Neuronal stem cell (in vitro differentiated cells): ENCODE results near the gene SYCP2L.
"Not testable (repeated sequence)": the region's sequence is repeated elsewhere in the genome, so short reads cannot be mapped to it uniquely, and the experiment has no call there.

Source experiments
- DNase-seq: peaks from one replicate; pipeline ENCODE4 v3.0.0-alpha.2; 2013; ENCODE audit warnings: low spot score
- H2AFZ ChIP-seq: one replicate; pipeline ENCODE4 v1.6.1; 2013; ENCODE audit warnings: mild to moderate bottlenecking, low read length, inconsistent platforms
- H2AK5ac ChIP-seq: 2 replicates; pipeline ENCODE4 v1.6.1; 2013; ENCODE audit warnings: low read depth, mild to moderate bottlenecking, inconsistent platforms, low read length, moderate library complexity, mixed read lengths
- H2BK120ac ChIP-seq: 2 replicates; pipeline ENCODE4 v1.6.1; 2013; ENCODE audit warnings: low read depth, mild to moderate bottlenecking, inconsistent platforms, low read length, moderate library complexity, mixed read lengths
- H2BK12ac ChIP-seq: one replicate; pipeline ENCODE4 v1.6.1; 2013; ENCODE audit warnings: low read length, inconsistent platforms
- H2BK15ac ChIP-seq: 2 replicates; pipeline ENCODE4 v1.6.1; 2013; ENCODE audit warnings: mild to moderate bottlenecking, low read length, inconsistent platforms, mixed read lengths
- H2BK5ac ChIP-seq: one replicate; pipeline ENCODE4 v1.6.1; 2013; ENCODE audit warnings: inconsistent platforms, mild to moderate bottlenecking, low read length, moderate library complexity
- H3K14ac ChIP-seq: one replicate; pipeline ENCODE4 v1.6.1; 2013; ENCODE audit warnings: low read length, inconsistent platforms
- H3K18ac ChIP-seq: 2 replicates; pipeline ENCODE4 v1.6.1; 2013; ENCODE audit warnings: low read length, inconsistent platforms
- H3K23ac ChIP-seq: 2 replicates; pipeline ENCODE4 v1.6.1; 2013; ENCODE audit warnings: low read depth, mild to moderate bottlenecking, mixed read lengths, low read length, inconsistent platforms; ENCODE audit not compliant: poor library complexity
- H3K27ac ChIP-seq: replicated peaks from 3 replicates; pipeline ENCODE4 v1.5.1; 2013; ENCODE audit warnings: low read length, inconsistent platforms
- H3K27me3 ChIP-seq, 3 experiments: 2 replicates each; pipeline ENCODE4 v1.6.1; 2013; ENCODE audit warnings: low read length in 3 of 3, mild to moderate bottlenecking in 2 of 3, inconsistent platforms in 1 of 3, low read depth in 1 of 3, mixed read lengths in 1 of 3, moderate library complexity in 1 of 3; ENCODE audit not compliant: control insufficient read depth in 3 of 3, insufficient read depth in 3 of 3
- H3K36me3 ChIP-seq, 2 donors: replicated peaks in 1 of 2; 2 replicates each; pipeline ENCODE4 v1.6.1; 2013; ENCODE audit warnings: low read length in 2 of 2; ENCODE audit not compliant: control insufficient read depth in 2 of 2, insufficient read depth in 2 of 2
- H3K4ac ChIP-seq: 2 replicates; pipeline ENCODE4 v1.6.1; 2013; ENCODE audit warnings: inconsistent platforms, mild to moderate bottlenecking, low read length, moderate library complexity
- H3K4me1 ChIP-seq, 2 donors: 1 replicate in 1 of 2; 2 replicates in 1 of 2; pipeline ENCODE4 v1.6.1; 2013; ENCODE audit warnings: low read length in 2 of 2, low read depth in 1 of 2; ENCODE audit not compliant: control insufficient read depth in 2 of 2, insufficient read depth in 1 of 2
- H3K4me2 ChIP-seq: one replicate; pipeline ENCODE4 v1.6.1; 2013; ENCODE audit warnings: mild to moderate bottlenecking, low read length, inconsistent platforms; ENCODE audit not compliant: insufficient read depth, poor library complexity, severe bottlenecking
- H3K4me3 ChIP-seq, 2 donors: 2 replicates each; pipeline ENCODE4 v1.5.1; 2013; ENCODE audit warnings: low read length in 2 of 2, mild to moderate bottlenecking in 2 of 2, inconsistent platforms in 1 of 2, moderate library complexity in 1 of 2
- H3K79me1 ChIP-seq: one replicate; pipeline ENCODE4 v1.6.1; 2013; ENCODE audit warnings: low read depth, mild to moderate bottlenecking, inconsistent platforms, low read length, moderate library complexity
- H3K9ac ChIP-seq: one replicate; pipeline ENCODE4 v1.6.1; 2013; ENCODE audit warnings: mild to moderate bottlenecking, low read depth, low read length, inconsistent platforms; ENCODE audit not compliant: poor library complexity
- H3K9me3 ChIP-seq, 2 donors: replicated peaks in 1 of 2; 2 replicates each; pipeline versions ENCODE3 to v1.6.1; 2013; ENCODE audit warnings: low read length in 2 of 2, mild to moderate bottlenecking in 2 of 2, inconsistent platforms in 1 of 2, low read depth in 1 of 2, mixed read lengths in 1 of 2, moderate library complexity in 1 of 2; ENCODE audit not compliant: control insufficient read depth in 2 of 2, insufficient read depth in 1 of 2
- H4K8ac ChIP-seq: one replicate; pipeline ENCODE4 v1.6.1; 2013; ENCODE audit warnings: low read depth, mild to moderate bottlenecking, inconsistent platforms, low read length, moderate library complexity
- H4K91ac ChIP-seq: one replicate; pipeline ENCODE4 v1.6.1; 2013; ENCODE audit warnings: low read length, low read depth, mild to moderate bottlenecking, inconsistent platforms; ENCODE audit not compliant: poor library complexity
- WGBS, 2 donors: extraction: QIAGEN DNeasy Blood & Tissue Kit; methylation state at CpG; one replicate each; pipeline ENCODE4 v1.1.7; 2013; ENCODE audit warnings: missing lambda C conversion rate in 2 of 2, mixed read lengths in 1 of 2; ENCODE audit not compliant: insufficient read length in 2 of 2, insufficient replicate concordance in 1 of 2; ENCODE audit errors: extremely low coverage in 2 of 2; 5-methylcytosine and 5-hydroxymethylcytosine counted together

Gene SYCP2L

GRCh38 chr6:10884245-10884972, 2.4 kb upstream of the SYCP2L start:
- peaks cover 4 to 7% of the 10 kb centered on the region in 2 donors for H3K4me1 ChIP-seq
- peak; percentile 8 for DNase-seq
- H3K4me2 ChIP-seq = peak overlapping the region; percentile 3
- no CpG with 5 or more reads among the region's 24 CpGs for WGBS, 2 donors
- H2AFZ ChIP-seq = no peak overlapping the region
- no peak overlapping the region for H3K9ac ChIP-seq
- no peak overlapping the region for H3K4me3 ChIP-seq
- H2AK5ac ChIP-seq = no peak overlapping the region
- H2BK120ac ChIP-seq = no peak overlapping the region
- no peak overlapping the region for H3K27ac ChIP-seq
- no peak overlapping the region for H4K91ac ChIP-seq
- H3K36me3 ChIP-seq = no peaks in the 10 kb centered on the region
- H3K14ac ChIP-seq = no peak overlapping the region
- H3K18ac ChIP-seq = no peak overlapping the region
- no peak overlapping the region for H2BK15ac ChIP-seq
- H2BK5ac ChIP-seq = no peak overlapping the region
- H2BK12ac ChIP-seq = no peak overlapping the region
- no peak overlapping the region for H3K4ac ChIP-seq
- H3K9me3 ChIP-seq = peaks cover 0 to 2% of the 10 kb centered on the region in 2 donors
- H3K27me3 ChIP-seq = peaks cover 36 to 76% (median 52%) of the 10 kb centered on the region in 3 experiments
- H3K23ac ChIP-seq = no peak overlapping the region
- peaks cover 2% of the 10 kb centered on the region for H3K79me1 ChIP-seq
- no peak overlapping the region for H4K8ac ChIP-seq

GRCh38 chr6:10886365-10886690, 524 bp upstream of the SYCP2L start:
- H3K9ac ChIP-seq, H3K4ac ChIP-seq, H3K4me1 ChIP-seq, H2BK120ac ChIP-seq, H2BK12ac ChIP-seq, DNase-seq, H2AK5ac ChIP-seq, H3K14ac ChIP-seq, H3K27ac ChIP-seq, H3K36me3 ChIP-seq, H3K18ac ChIP-seq, H4K91ac ChIP-seq, H3K23ac ChIP-seq, H2BK15ac ChIP-seq, H4K8ac ChIP-seq, H3K79me1 ChIP-seq, H3K9me3 ChIP-seq, H2BK5ac ChIP-seq: not testable (repeated sequence)
- H3K4me2 ChIP-seq = peak overlapping the region; percentile 67
- peak overlapping the region; percentile 51 to 83 for H3K4me3 ChIP-seq
- WGBS, 2 donors = no CpG with 5 or more reads among the region's 11 CpGs
- H3K27me3 ChIP-seq = peaks cover 25 to 57% (median 38%) of the 10 kb centered on the region in 3 experiments
- H2AFZ ChIP-seq = peak overlapping the region; percentile 92

GRCh38 chr6:10890151-10890550, 3.3 kb downstream of the SYCP2L start:
- no peak for DNase-seq
- Histone ChIP-seq H2BK15ac (no peak overlapping the region), H3K27ac (no peak overlapping the region), H2BK120ac (no peak overlapping the region), H3K4me1 (peaks cover 0 to 4% of the 10 kb centered on the region in 2 donors), H3K36me3 (peaks cover 3 to 4% of the 10 kb centered on the region in 2 donors), H3K79me1 (no peaks in the 10 kb centered on the region), H2AK5ac (no peak overlapping the region), H3K23ac (no peak overlapping the region), H3K14ac (no peak overlapping the region), H4K8ac (no peak overlapping the region), H4K91ac (no peak overlapping the region), H3K4me2 (no peak overlapping the region), H3K18ac (no peak overlapping the region), H3K27me3 (peaks cover 0 to 18% (median 3%) of the 10 kb centered on the region in 3 experiments), H3K4ac (no peak overlapping the region), H2AFZ (no peak overlapping the region), H2BK12ac (no peak overlapping the region), H3K4me3 (no peak overlapping the region), H3K9me3 (no peaks in the 10 kb centered on the region), H2BK5ac (no peak overlapping the region), H3K9ac (no peak overlapping the region)
- no CpG with 5 or more reads among the region's 1 CpG for WGBS, 2 donors

- H3K36me3 ChIP-seq = peaks cover 3 to 6% of the 10 kb centered on the region in 2 donors
- H2BK5ac ChIP-seq = no peak overlapping the region
- no peak overlapping the region for H3K9ac ChIP-seq
- no peaks in the 10 kb centered on the region for H3K79me1 ChIP-seq
- no peak overlapping the region for H2AFZ ChIP-seq
- no peak overlapping the region for H3K23ac ChIP-seq
- no peak overlapping the region for H4K91ac ChIP-seq
- no peaks in the 10 kb centered on the region for H3K9me3 ChIP-seq
- H2BK15ac ChIP-seq = no peak overlapping the region
- H3K18ac ChIP-seq = no peak overlapping the region
- no peak overlapping the region for H3K4me3 ChIP-seq
- H2BK120ac ChIP-seq = no peak overlapping the region
- DNase-seq = no peak
- WGBS, 2 donors = no CpG with 5 or more reads among the region's 5 CpGs
- no peak overlapping the region for H3K14ac ChIP-seq
- H2AK5ac ChIP-seq = no peak overlapping the region
- peaks cover 0 to 4% of the 10 kb centered on the region in 2 donors for H3K4me1 ChIP-seq
- H2BK12ac ChIP-seq = no peak overlapping the region
- no peak overlapping the region for H4K8ac ChIP-seq
- H3K27me3 ChIP-seq = peaks cover 0 to 8% (median 0%) of the 10 kb centered on the region in 3 experiments
- H3K27ac ChIP-seq = no peak overlapping the region
- no peak overlapping the region for H3K4ac ChIP-seq
- H3K4me2 ChIP-seq = no peak overlapping the region
Observed at GRCh38 chr6:10891960-10892359, 5.1 kb downstream of the SYCP2L start.
